Ovary (tissue), 9 donors: ENCODE measurements around the gene DOCK1. TPM values are rescaled to one million over a fixed set of nuclear protein-coding genes. Genes with fewer than 3 reads are reported as not detected.
"Not testable (repeated sequence)": the region's sequence is repeated elsewhere in the genome, so short reads cannot be mapped to it uniquely, and the experiment has no call there.

ENCODE experiments used
- DNase-seq, 5 donors: peaks; one replicate each; pipeline ENCODE4 v3.0.0-alpha.2; 2019 to 2020
- H3K27ac ChIP-seq, 2 donors: fragments of 200-600 bp; one replicate each; pipeline versions ENCODE4 v1.5.1 to v1.8.0; 2019 to 2022
- H3K27me3 ChIP-seq: fragments of 200-600 bp; one replicate; pipeline ENCODE4 v1.8.0; 2022
- H3K36me3 ChIP-seq: fragments of 200-600 bp; sonication (generic); one replicate; pipeline ENCODE4 v1.5.1; 2019
- H3K4me1 ChIP-seq: one replicate; pipeline ENCODE4 v1.8.1; 2013; ENCODE audit warnings: mild to moderate bottlenecking, moderate library complexity; ENCODE audit not compliant: insufficient read depth
- H3K4me3 ChIP-seq: fragments of 200-600 bp; sonication (generic); one replicate; pipeline ENCODE4 v1.5.1; 2017
- H3K9me3 ChIP-seq, 2 donors: fragments of 200-600 bp in 1 of 2; sonication (generic) in 1 of 2; one replicate each; pipeline versions ENCODE4 v1.5.1 to v1.8.1; 2013 to 2019; ENCODE audit warnings: mild to moderate bottlenecking in 1 of 2, moderate library complexity in 1 of 2
- CTCF ChIP-seq, 3 donors: fragments of 450-650 bp in 2 of 3; fragments of 200-600 bp in 1 of 3; IDR thresholded peaks; one replicate each; pipeline versions ENCODE4 v1.5.1 to v1.8.0; 2016 to 2022; ENCODE audit warnings: antibody characterized with exemption in 3 of 3, mild to moderate bottlenecking in 1 of 3
- EP300 ChIP-seq: sonication (generic); formaldehyde crosslinking; IDR thresholded peaks from one replicate; pipeline ENCODE4 v1.6.1; 2017; ENCODE audit warnings: antibody characterized with exemption
- POLR2A ChIP-seq: fragments of 450-650 bp; IDR thresholded peaks from one replicate; pipeline ENCODE4 v1.6.1; 2017; ENCODE audit warnings: antibody characterized with exemption, mild to moderate bottlenecking, moderate library complexity
- WGBS, 3 donors: extraction: QIAGEN DNeasy Blood & Tissue Kit in 1 of 3; methylation state at CpG; one replicate each; pipeline versions ENCODE4 v1.1.5 to v1.1.7; 2013 to 2017; 5-methylcytosine and 5-hydroxymethylcytosine counted together
- intact Hi-C, 4 donors: fragments of 100-400 bp; cut with DNase I; formaldehyde crosslinking; loops; one replicate each; pipeline versions ENCODE4 v1.11.0 to v1.15.1; 2022 to 2023
- polyA plus RNA-seq, 2 donors: library from polyadenylated mRNA; stranded (reverse); fragments of 200-250 nt in 1 of 2; fragments of 350-450 nt in 1 of 2; fragmentation: Illumina TruSeq in 1 of 2; extraction: RNeasy Lipid Tissue Mini Kit (QIAGEN cat#74804) in 1 of 2; gene quantifications; one replicate each; pipeline ENCODE4 v1.2.3, GENCODE V29; 2013 to 2014
- total RNA-seq, 7 donors: library from RNA; depleted of rRNA in 2 of 7; stranded (reverse); fragments of >200 nt in 2 of 7; fragmentation: NEBNext Ultra II Directional in 3 of 7; extraction: Animal tissue kit (Norgen Biotek cat#: 25700) in 3 of 7; gene quantifications; one replicate each; pipeline versions ENCODE4 v1.1.0 to v1.2.4, GENCODE V29; 2016 to 2023
- donor health status: DM: no; HTN: no; CAD: no; lungs with moderate emphysema.
- donor health status: DM: no; HTN: no; CAD: no.
- donor health status: Bipolar disorder and iron deficiency.
- donor health status: DM: yes; HTN: yes; CAD: no.
- donor health status: DM: no; HTN: no; CAD: no.
- donor health status: DM: yes; HTN: yes; CAD: no.

Gene DOCK1
- total and polyA plus RNA-seq, 9 donors, result 24.7 to 68.3 (median 51.1) TPM

GRCh38 chr10:126935263-126935946 lies 30.2 kb downstream of the DOCK1 start:
- 53 to 63% (median 61%) methylated on average over 5 of the region's 5 CpGs for WGBS, 3 donors
- Histone ChIP-seq H3K9me3 (no peaks in the 10 kb centered on the region), H3K4me3 (no peak overlapping the region), H3K27ac (no peak overlapping the region), H3K36me3 (no peaks in the 10 kb centered on the region), H3K27me3 (no peaks in the 10 kb centered on the region), H3K4me1 (peaks cover 12% of the 10 kb centered on the region)
- TF ChIP-seq CTCF (IDR thresholded peaks at IDR 0.05), result no peak
- TF ChIP-seq POLR2A, result no peak
- no peak for TF ChIP-seq EP300
- intact Hi-C loops, result no loop called here
- no peak for DNase-seq

DNA sequence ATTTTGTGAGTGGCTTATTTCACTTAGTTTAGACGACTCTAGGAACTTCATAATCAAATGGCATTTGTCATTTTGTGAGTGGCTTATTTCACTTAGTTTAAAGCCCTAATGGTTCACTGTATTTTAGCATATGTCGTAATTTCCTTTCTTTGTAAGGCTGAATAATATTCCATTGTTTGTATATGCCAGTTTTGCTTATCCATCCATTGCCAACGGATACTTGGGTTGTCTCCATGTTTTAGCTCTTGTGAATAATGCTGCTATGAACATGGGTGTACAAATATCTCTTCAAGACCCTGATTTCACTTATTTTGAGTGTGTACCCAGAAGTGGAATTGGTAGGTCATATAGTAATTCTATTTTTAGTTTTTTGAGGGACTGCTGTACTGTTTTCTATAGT lies 31.8 kb downstream of the DOCK1 start:
- Histone ChIP-seq H3K36me3 (no peaks in the 10 kb centered on the region), H3K9me3 (no peaks in the 10 kb centered on the region), H3K27ac (no peak overlapping the region), H3K4me3 (no peak overlapping the region), H3K4me1 (peaks cover 4% of the 10 kb centered on the region), H3K27me3 (no peaks in the 10 kb centered on the region)
- TF ChIP-seq POLR2A, result no peak
- TF ChIP-seq CTCF (IDR thresholded peaks at IDR 0.05), result no peak
- no peak for TF ChIP-seq EP300
- WGBS, 3 donors, result 91 to 93% (median 92%) methylated on average over 3 of the region's 3 CpGs
- DNase-seq, result no peak
- intact Hi-C loops, result no loop called here

DNA sequence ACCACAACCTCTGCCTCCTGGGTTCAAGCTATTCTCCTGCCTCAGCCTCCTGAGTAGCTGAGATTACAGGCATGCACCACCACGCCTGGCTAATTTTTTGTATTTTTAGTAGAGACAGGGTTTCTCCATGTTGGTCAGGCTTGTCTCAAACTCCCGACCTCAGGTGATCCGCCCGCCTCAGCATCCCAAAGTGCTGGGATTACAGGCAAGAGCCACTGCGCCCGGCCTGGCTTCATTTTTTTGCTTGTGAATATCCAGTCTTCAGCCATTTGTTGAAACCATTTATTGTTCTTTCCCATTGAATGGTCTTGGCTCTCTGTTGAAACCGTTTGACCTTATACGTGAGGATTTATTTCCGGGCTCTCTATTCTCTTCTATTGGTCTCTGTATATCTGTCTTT lies 32.9 kb downstream of the DOCK1 start:
- H3K4me3 ChIP-seq, H3K27ac ChIP-seq, H3K4me1 ChIP-seq, H3K27me3 ChIP-seq, H3K36me3 ChIP-seq, DNase-seq, intact Hi-C loops, H3K9me3 ChIP-seq: not testable (repeated sequence)
- 91 to 98% (median 97%) methylated on average over 9 of the region's 9 CpGs for WGBS, 3 donors

GRCh38 chr10:126939706-126940105 lies 34.5 kb downstream of the DOCK1 start:
- Histone ChIP-seq H3K27ac (no peak overlapping the region), H3K4me1 (no peaks in the 10 kb centered on the region), H3K36me3 (no peaks in the 10 kb centered on the region), H3K9me3 (no peaks in the 10 kb centered on the region), H3K27me3 (no peaks in the 10 kb centered on the region), H3K4me3 (no peak overlapping the region)
- intact Hi-C loops, result no loop called here
- 94 to 98% (median 96%) methylated on average over 6 of the region's 6 CpGs for WGBS, 3 donors
- DNase-seq, result no peak
- no peak for TF ChIP-seq EP300
- TF ChIP-seq CTCF (IDR thresholded peaks at IDR 0.05), result no peak
- TF ChIP-seq POLR2A, result no peak

GRCh38 chr10:126940670-126941310 lies 35.6 kb downstream of the DOCK1 start:
- no peak for DNase-seq
- Histone ChIP-seq H3K36me3 (no peaks in the 10 kb centered on the region), H3K4me1 (no peaks in the 10 kb centered on the region), H3K27me3 (no peaks in the 10 kb centered on the region), H3K27ac (no peak overlapping the region), H3K9me3 (no peaks in the 10 kb centered on the region), H3K4me3 (no peak overlapping the region)
- TF ChIP-seq CTCF (IDR thresholded peaks at IDR 0.05) (no peak), POLR2A (no peak), EP300 (no peak)
- intact Hi-C loops, result no loop called here
- 93 to 94% (median 94%) methylated on average over 6 of the region's 6 CpGs for WGBS, 3 donors
